PC-3 (cell line): Measurements from ENCODE around the gene PGBD5. TPM values are rescaled to one million over a fixed set of nuclear protein-coding genes. Genes with fewer than 3 reads are reported as not detected.

Experiments used
- ATAC-seq: fragments of 200-7000 bp; cut with Tn5 transposase; 2 replicates; pipeline ENCODE4 v1.9.1; 2020; ENCODE audit warnings: mild to moderate bottlenecking, moderate library complexity
- BruUV-seq: library from RNA; stranded (reverse); fragments of 400-500 nt; replicated peaks from 2 replicates; lab custom pipeline; 2021; lab: Mats Ljungman, UMichigan
- CTCF ChIA-PET: fragments of 300-600 bp; sonication (Branson Sonifier 250); formaldehyde crosslinking; loops from one replicate; lab custom pipeline; 2022; ENCODE audit warnings: antibody characterized with exemption; lab: Charles Lee
- POLR2A ChIA-PET: fragments of 300-600 bp; sonication (Branson Sonifier 250); formaldehyde crosslinking; loops from one replicate; lab custom pipeline; 2022; ENCODE audit warnings: antibody characterized with exemption; ENCODE audit not compliant: unreplicated experiment; lab: Charles Lee
- DNase-seq: peaks from one replicate; pipeline ENCODE4 v3.0.0-alpha.2; 2015
- H2AFZ ChIP-seq: fragments of 300-600 bp; sonication (generic); 2 replicates; pipeline ENCODE4 v1.6.0; 2016; ENCODE audit warnings: antibody characterized with exemption, low read length
- H3F3A ChIP-seq: fragments of 300-600 bp; sonication (generic); one replicate; pipeline ENCODE4 v1.6.0; 2017; ENCODE audit warnings: antibody characterized with exemption, low read length, control low read depth, mild to moderate bottlenecking; ENCODE audit not compliant: unreplicated experiment
- H3K27ac ChIP-seq: fragments of 300-600 bp; sonication (generic); 2 replicates; pipeline ENCODE4 v1.5.1; 2016; ENCODE audit warnings: mild to moderate bottlenecking, low read length
- H3K27me3 ChIP-seq: fragments of 300-600 bp; sonication (generic); 2 replicates; pipeline ENCODE4 v1.6.1; 2016; ENCODE audit warnings: low read length, mixed read lengths
- H3K36me3 ChIP-seq: fragments of 300-600 bp; sonication (generic); 2 replicates; pipeline ENCODE4 v1.6.1; 2016; ENCODE audit warnings: low read depth, mixed run types, low read length, mixed read lengths
- H3K4me1 ChIP-seq: fragments of 300-600 bp; sonication (generic); 2 replicates; pipeline ENCODE4 v1.5.1; 2016; ENCODE audit warnings: low read length; ENCODE audit not compliant: insufficient read depth
- H3K4me2 ChIP-seq: fragments of 300-600 bp; sonication (generic); 2 replicates; pipeline ENCODE4 v1.6.0; 2016; ENCODE audit warnings: low read length
- H3K4me3 ChIP-seq: fragments of 300-600 bp; sonication (generic); 2 replicates; pipeline ENCODE4 v1.5.1; 2016; ENCODE audit warnings: mild to moderate bottlenecking, low read length, mixed read lengths
- H3K79me2 ChIP-seq: fragments of 300-600 bp; sonication (generic); 2 replicates; pipeline ENCODE4 v1.6.1; 2017; ENCODE audit warnings: low read length, mixed read lengths
- H3K9ac ChIP-seq: fragments of 300-600 bp; sonication (generic); 2 replicates; pipeline ENCODE4 v1.6.0; 2016; ENCODE audit warnings: mild to moderate bottlenecking, low read length
- H3K9me2 ChIP-seq: fragments of 300-600 bp; sonication (generic); replicated peaks from 2 replicates; pipeline ENCODE4 v1.6.1; 2016; ENCODE audit warnings: mixed run types, low read length, mixed read lengths
- H3K9me3 ChIP-seq: fragments of 300-600 bp; sonication (generic); 2 replicates; pipeline ENCODE4 v1.6.1; 2016; ENCODE audit warnings: low read length, mixed read lengths
- H4K20me1 ChIP-seq: fragments of 300-600 bp; sonication (generic); 2 replicates; pipeline ENCODE4 v1.6.1; 2016; ENCODE audit warnings: low read length, mixed read lengths
- EZH2 ChIP-seq: fragments of 300-600 bp; sonication (generic); IDR thresholded peaks from one replicate; pipeline ENCODE4 v1.6.1; 2017; ENCODE audit warnings: antibody characterized with exemption, mild to moderate bottlenecking, low read length; ENCODE audit not compliant: unreplicated experiment
- EZH2phosphoT487 ChIP-seq: fragments of 300-600 bp; sonication (generic); IDR thresholded peaks from 2 replicates; pipeline ENCODE4 v1.6.1; 2018; ENCODE audit warnings: mild to moderate bottlenecking, antibody characterized with exemption, low read length, borderline replicate concordance
- intact Hi-C: fragments of 100-400 bp; cut with micrococcal nuclease; formaldehyde crosslinking; loops from 2 replicates; pipeline ENCODE4 v1.9.0; 2023
- total RNA-seq: library from RNA; depleted of rRNA; stranded (reverse); fragments of >200 nt; gene quantifications from 2 replicates; pipeline ENCODE4 v1.2.3, GENCODE V29; 2014
- TF ChIP-seq, protein P1 (sequence below): fragments of 300-600 bp; sonication (generic); conservative IDR thresholded peaks from 2 replicates; pipeline ENCODE4 v1.5.1; 2017; ENCODE audit warnings: antibody characterized with exemption, low read depth, mild to moderate bottlenecking, low read length

The PGBD5 gene
- total RNA-seq, 1 experiment from 2014 or later, result under 0.01 TPM

- Histone ChIP-seq H3K4me3 (no peak overlapping the region), H3K27ac (no peak overlapping the region), H3K79me2 (no peaks in the 10 kb centered on the region), H3K4me2 (no peak overlapping the region), H2AFZ (no peak overlapping the region), H3K9ac (no peak overlapping the region), H3K36me3 (no peaks in the 10 kb centered on the region), H4K20me1 (no peaks in the 10 kb centered on the region), H3K9me2 (no peaks in the 10 kb centered on the region), H3K9me3 (no peaks in the 10 kb centered on the region), H3K4me1 (no peaks in the 10 kb centered on the region), H3K27me3 (peaks cover 43% of the 10 kb centered on the region), H3F3A (no peaks in the 10 kb centered on the region)
- intact Hi-C loops, result no loop called here
- POLR2A ChIA-PET, result no interaction called here
- DNase-seq (no peak), ATAC-seq (no peak)
- CTCF ChIA-PET, result no interaction called here
- TF ChIP-seq, protein P1, sequence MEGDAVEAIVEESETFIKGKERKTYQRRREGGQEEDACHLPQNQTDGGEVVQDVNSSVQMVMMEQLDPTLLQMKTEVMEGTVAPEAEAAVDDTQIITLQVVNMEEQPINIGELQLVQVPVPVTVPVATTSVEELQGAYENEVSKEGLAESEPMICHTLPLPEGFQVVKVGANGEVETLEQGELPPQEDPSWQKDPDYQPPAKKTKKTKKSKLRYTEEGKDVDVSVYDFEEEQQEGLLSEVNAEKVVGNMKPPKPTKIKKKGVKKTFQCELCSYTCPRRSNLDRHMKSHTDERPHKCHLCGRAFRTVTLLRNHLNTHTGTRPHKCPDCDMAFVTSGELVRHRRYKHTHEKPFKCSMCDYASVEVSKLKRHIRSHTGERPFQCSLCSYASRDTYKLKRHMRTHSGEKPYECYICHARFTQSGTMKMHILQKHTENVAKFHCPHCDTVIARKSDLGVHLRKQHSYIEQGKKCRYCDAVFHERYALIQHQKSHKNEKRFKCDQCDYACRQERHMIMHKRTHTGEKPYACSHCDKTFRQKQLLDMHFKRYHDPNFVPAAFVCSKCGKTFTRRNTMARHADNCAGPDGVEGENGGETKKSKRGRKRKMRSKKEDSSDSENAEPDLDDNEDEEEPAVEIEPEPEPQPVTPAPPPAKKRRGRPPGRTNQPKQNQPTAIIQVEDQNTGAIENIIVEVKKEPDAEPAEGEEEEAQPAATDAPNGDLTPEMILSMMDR, result no peak
- no peak for TF ChIP-seq EZH2
- no peak for TF ChIP-seq EZH2phosphoT487
- BruUV-seq, result no TSS peak
Observed at GRCh38 chr1:230291731-230292620, 134.2 kb downstream of the PGBD5 start.

DNA sequence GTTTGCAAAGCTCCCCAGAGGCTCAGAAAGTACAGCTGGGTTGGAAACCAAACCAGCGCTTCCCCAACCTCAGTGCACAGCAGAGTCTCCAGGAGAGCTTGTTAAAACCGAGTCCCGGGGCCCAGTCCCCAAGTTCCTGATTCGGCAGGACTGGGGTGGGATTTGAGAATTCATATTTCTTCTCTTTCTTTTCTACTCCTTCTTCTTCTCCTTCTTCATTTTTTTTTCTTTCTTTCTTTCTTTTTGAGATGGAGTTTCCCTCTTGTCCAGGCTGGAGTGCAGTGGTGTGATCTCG, 136.8 kb downstream of the PGBD5 start:
- intact Hi-C loops, result no loop called here
- Histone ChIP-seq H3K9ac (no peak overlapping the region), H4K20me1 (no peaks in the 10 kb centered on the region), H3K27me3 (peaks cover 23% of the 10 kb centered on the region), H3K9me2 (no peaks in the 10 kb centered on the region), H3K4me1 (no peaks in the 10 kb centered on the region), H3F3A (no peaks in the 10 kb centered on the region), H3K4me2 (no peak overlapping the region), H2AFZ (no peak overlapping the region), H3K27ac (no peak overlapping the region), H3K79me2 (no peaks in the 10 kb centered on the region), H3K4me3 (no peak overlapping the region), H3K36me3 (no peaks in the 10 kb centered on the region), H3K9me3 (no peaks in the 10 kb centered on the region)
- ATAC-seq, result no peak
- CTCF ChIA-PET, result no interaction called here
- TF ChIP-seq, protein P1, result no peak
- TF ChIP-seq EZH2 (no peak), EZH2phosphoT487 (no peak)
- BruUV-seq, result no TSS peak
- DNase-seq, result no peak
- POLR2A ChIA-PET, result no interaction called here

GRCh38 chr1:230288641-230289349, 137.3 kb downstream of the PGBD5 start:
- no peak overlapping the region for H3K4me3 ChIP-seq
- H3K9ac ChIP-seq, result no peak overlapping the region
- peaks cover 18% of the 10 kb centered on the region for H3K27me3 ChIP-seq
- no peak overlapping the region for H3K27ac ChIP-seq
- no peaks in the 10 kb centered on the region for H4K20me1 ChIP-seq
- no peak for DNase-seq
- BruUV-seq, result no TSS peak
- H3K36me3 ChIP-seq, result no peaks in the 10 kb centered on the region
- no peak overlapping the region for H3K4me2 ChIP-seq
- no peaks in the 10 kb centered on the region for H3K9me2 ChIP-seq
- CTCF ChIA-PET, result no interaction called here
- ATAC-seq, result no peak
- intact Hi-C loops, result no loop called here
- no peaks in the 10 kb centered on the region for H3K9me3 ChIP-seq
- H2AFZ ChIP-seq, result no peak overlapping the region
- POLR2A ChIA-PET, result no interaction called here
- no peaks in the 10 kb centered on the region for H3K4me1 ChIP-seq
- H3F3A ChIP-seq, result no peaks in the 10 kb centered on the region
- H3K79me2 ChIP-seq, result no peaks in the 10 kb centered on the region
- TF ChIP-seq EZH2phosphoT487, result no peak
- no peak for TF ChIP-seq EZH2
- TF ChIP-seq, protein P1, result no peak
